Karpas-422 (cell line): Measurements from ENCODE around the gene SIAH2. TPM values are rescaled to one million over a fixed set of nuclear protein-coding genes. Genes with fewer than 3 reads are reported as not detected.
A peak's percentile ranks its signal among the peaks of the same experiment; 100 is the strongest.
"Not testable (repeated sequence)": the region's sequence is repeated elsewhere in the genome, so short reads cannot be mapped to it uniquely, and the experiment has no call there.

ENCODE experiments used
- DNase-seq: peaks from one replicate; pipeline ENCODE4 v3.0.0-alpha.2; 2015
- H2AFZ ChIP-seq: fragments of 200-600 bp; sonication (generic); 2 replicates; pipeline ENCODE4 v1.6.1; 2014; ENCODE audit warnings: antibody characterized with exemption, low read length, mixed read lengths
- H3K27ac ChIP-seq: fragments of 200-600 bp; sonication (generic); 2 replicates; pipeline ENCODE4 v1.5.1; 2014; ENCODE audit warnings: mild to moderate bottlenecking, low read length, moderate library complexity
- H3K27me3 ChIP-seq: fragments of 200-600 bp; sonication (generic); 2 replicates; pipeline ENCODE4 v1.6.1; 2014; ENCODE audit warnings: low read length, mixed read lengths
- H3K36me3 ChIP-seq: fragments of 200-600 bp; sonication (generic); 2 replicates; pipeline ENCODE4 v1.6.1; 2014; ENCODE audit warnings: low read length, mixed read lengths; ENCODE audit not compliant: insufficient read depth
- H3K4me1 ChIP-seq: fragments of 200-600 bp; sonication (generic); 2 replicates; pipeline ENCODE4 v1.6.1; 2014; ENCODE audit warnings: mild to moderate bottlenecking, low read length, mixed read lengths
- H3K4me2 ChIP-seq: fragments of 200-600 bp; sonication (generic); 2 replicates; pipeline ENCODE4 v1.6.1; 2014; ENCODE audit warnings: low read length, low read depth, mild to moderate bottlenecking; ENCODE audit not compliant: poor library complexity, severe bottlenecking
- H3K4me3 ChIP-seq: fragments of 200-600 bp; sonication (generic); 2 replicates; pipeline ENCODE4 v1.5.1; 2014; ENCODE audit warnings: mild to moderate bottlenecking, antibody characterized with exemption, low read length, mixed read lengths
- H3K79me2 ChIP-seq: fragments of 200-600 bp; sonication (generic); 2 replicates; pipeline ENCODE4 v1.6.1; 2014; ENCODE audit warnings: mild to moderate bottlenecking, low read length, mixed read lengths
- H3K9ac ChIP-seq: fragments of 200-600 bp; sonication (generic); 2 replicates; pipeline ENCODE4 v1.6.0; 2014; ENCODE audit warnings: low read length
- H3K9me2 ChIP-seq: fragments of 200-600 bp; sonication (generic), shearing (Covaris generic); replicated peaks from 2 replicates; pipeline ENCODE4 v1.6.0; 2014; ENCODE audit warnings: mild to moderate bottlenecking, low read length, moderate library complexity; ENCODE audit not compliant: insufficient read depth
- H3K9me3 ChIP-seq: fragments of 300-700, 200-600 bp; sonication (generic); 2 replicates; pipeline ENCODE4 v1.6.1; 2014; ENCODE audit warnings: low read length, mixed read lengths
- H4K20me1 ChIP-seq: fragments of 200-600 bp; sonication (generic); 2 replicates; pipeline ENCODE4 v1.6.1; 2014; ENCODE audit warnings: mild to moderate bottlenecking, antibody characterized with exemption, low read length, low read depth; ENCODE audit not compliant: insufficient read depth
- total RNA-seq: library from RNA; depleted of rRNA; stranded (reverse); fragments of >200 nt; shearing (Covaris generic); gene quantifications from 2 replicates; pipeline ENCODE4 v1.2.3, GENCODE V29; 2014; ENCODE audit warnings: low replicate concordance

Gene SIAH2
- total RNA-seq, 1 experiment from 2014 or later = 160 TPM

DNA sequence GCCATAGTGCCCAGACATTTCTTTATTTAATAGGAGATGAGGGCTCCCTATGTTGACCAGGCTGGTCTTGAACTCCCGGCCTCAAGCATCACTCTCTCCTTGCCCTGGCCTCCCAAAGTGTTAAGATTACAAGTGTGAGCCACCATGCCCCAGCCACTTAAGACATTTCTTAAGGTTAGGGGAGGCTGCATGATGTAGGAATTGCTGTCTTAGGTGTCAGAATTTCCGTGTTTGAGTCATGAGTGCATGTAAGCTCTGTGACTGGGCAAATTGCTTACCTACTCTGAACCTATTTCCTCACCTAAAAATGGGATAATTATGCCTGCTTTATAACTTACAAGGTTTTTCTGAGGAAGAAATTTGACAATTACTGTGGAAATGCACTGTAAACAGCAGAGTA lies 34.2 kb upstream of the SIAH2 start:
- no peaks in the 10 kb centered on the region for H3K9me3 ChIP-seq
- H3K27ac ChIP-seq = no peak overlapping the region
- peaks cover 16% of the 10 kb centered on the region for H3K4me1 ChIP-seq
- no peaks in the 10 kb centered on the region for H3K27me3 ChIP-seq
- H3K4me3 ChIP-seq = no peak overlapping the region
- no peaks in the 10 kb centered on the region for H3K36me3 ChIP-seq
- H2AFZ ChIP-seq = no peak overlapping the region
- H4K20me1 ChIP-seq = no peaks in the 10 kb centered on the region
- no peak overlapping the region for H3K4me2 ChIP-seq
- no peak overlapping the region for H3K9ac ChIP-seq
- DNase-seq = no peak
- H3K9me2 ChIP-seq = no peaks in the 10 kb centered on the region
- H3K79me2 ChIP-seq = no peaks in the 10 kb centered on the region

DNA sequence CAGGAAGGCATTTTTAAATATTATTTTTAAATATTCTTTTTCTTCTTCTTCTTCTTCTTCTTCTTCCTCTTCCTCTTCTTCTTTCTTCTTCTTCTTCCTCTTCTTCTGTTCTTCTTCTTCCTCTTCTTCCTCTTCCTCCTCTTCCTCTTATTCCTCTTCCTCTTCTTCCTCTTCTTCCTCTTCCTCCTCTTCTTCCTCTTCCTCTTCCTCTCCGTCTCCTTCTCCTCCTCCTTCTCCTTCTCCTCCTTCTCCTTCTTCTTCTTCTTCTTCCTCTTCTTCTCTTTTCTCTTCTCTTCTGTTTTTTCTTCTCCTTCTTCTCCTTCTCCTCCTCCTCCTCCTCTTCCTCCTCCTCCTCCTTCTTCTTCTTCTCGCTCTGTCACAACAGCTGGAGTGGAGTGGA lies 33.6 kb upstream of the SIAH2 start:
- H2AFZ ChIP-seq, H3K27ac ChIP-seq, H3K79me2 ChIP-seq, H3K4me3 ChIP-seq, H3K9ac ChIP-seq, DNase-seq, H3K9me3 ChIP-seq, H4K20me1 ChIP-seq, H3K36me3 ChIP-seq, H3K9me2 ChIP-seq, H3K4me2 ChIP-seq, H3K27me3 ChIP-seq: not testable (repeated sequence)
- H3K4me1 ChIP-seq = peaks cover 16% of the 10 kb centered on the region

DNA sequence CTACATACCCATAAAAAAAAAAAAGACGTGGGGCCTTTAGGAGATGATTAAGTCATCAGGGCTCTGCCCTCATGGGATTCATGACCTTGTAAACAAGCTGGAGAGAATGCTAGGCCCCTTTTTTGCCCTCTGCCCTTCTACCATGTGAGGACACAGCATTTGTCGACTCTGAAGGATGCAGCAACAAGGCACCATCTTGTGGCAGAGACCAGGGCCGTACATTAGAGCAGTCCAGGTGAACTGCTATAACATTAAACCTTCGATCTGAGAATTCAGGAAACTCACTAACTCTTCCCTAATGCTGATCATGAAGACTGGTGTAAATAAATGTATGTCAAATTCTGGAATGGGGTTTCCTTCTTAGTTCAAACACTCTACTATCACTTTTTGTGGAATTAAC lies 30.7 kb upstream of the SIAH2 start:
- H3K4me2 ChIP-seq = no peak overlapping the region
- no peak overlapping the region for H3K27ac ChIP-seq
- H2AFZ ChIP-seq = peak overlapping the region; percentile 42; the same call in 1 of the 2 replicates
- no peaks in the 10 kb centered on the region for H3K79me2 ChIP-seq
- no peak overlapping the region for H3K4me3 ChIP-seq
- no peak overlapping the region for H3K9ac ChIP-seq
- peaks cover 16% of the 10 kb centered on the region for H3K4me1 ChIP-seq
- H3K27me3 ChIP-seq = no peaks in the 10 kb centered on the region
- H3K36me3 ChIP-seq = no peaks in the 10 kb centered on the region
- DNase-seq = no peak
- no peaks in the 10 kb centered on the region for H3K9me2 ChIP-seq
- H3K9me3 ChIP-seq = no peaks in the 10 kb centered on the region
- no peaks in the 10 kb centered on the region for H4K20me1 ChIP-seq

- Histone ChIP-seq H3K27ac (no peak overlapping the region), H3K36me3 (no peaks in the 10 kb centered on the region), H3K9ac (no peak overlapping the region), H4K20me1 (no peaks in the 10 kb centered on the region), H3K27me3 (no peaks in the 10 kb centered on the region), H3K4me1 (peaks cover 11% of the 10 kb centered on the region), H3K4me2 (no peak overlapping the region), H3K4me3 (no peak overlapping the region), H3K9me3 (no peaks in the 10 kb centered on the region), H2AFZ (no peak overlapping the region), H3K79me2 (no peaks in the 10 kb centered on the region), H3K9me2 (no peaks in the 10 kb centered on the region)
- DNase-seq = no peak
Measured at GRCh38 chr3:150790629-150791028, 27.7 kb upstream of the SIAH2 start.

DNA sequence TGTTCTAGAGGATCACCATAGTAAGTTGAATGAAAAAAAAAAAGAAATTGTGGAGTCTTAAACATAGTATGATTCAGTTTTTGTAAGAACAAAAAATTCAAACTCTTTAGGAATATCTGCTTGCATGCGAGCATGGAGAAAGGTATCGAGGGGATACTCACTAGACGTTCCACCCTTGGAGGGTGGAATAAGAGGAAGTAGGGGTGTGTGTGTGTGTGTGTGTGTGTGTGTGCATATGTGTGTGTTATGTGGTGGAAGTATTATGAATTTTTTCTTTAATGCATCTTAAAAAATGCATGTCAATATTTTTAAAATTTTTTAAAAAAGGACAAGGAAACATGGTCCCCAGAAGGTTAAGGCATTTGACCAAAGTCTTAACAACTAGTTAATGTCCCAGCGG lies 26.5 kb upstream of the SIAH2 start:
- no peaks in the 10 kb centered on the region for H3K79me2 ChIP-seq
- DNase-seq = no peak
- H3K4me3 ChIP-seq = no peak overlapping the region
- H3K9me3 ChIP-seq = no peaks in the 10 kb centered on the region
- H3K9ac ChIP-seq = no peak overlapping the region
- H3K4me1 ChIP-seq = peaks cover 11% of the 10 kb centered on the region
- H3K4me2 ChIP-seq = no peak overlapping the region
- no peak overlapping the region for H2AFZ ChIP-seq
- no peaks in the 10 kb centered on the region for H3K36me3 ChIP-seq
- H4K20me1 ChIP-seq = no peaks in the 10 kb centered on the region
- no peaks in the 10 kb centered on the region for H3K9me2 ChIP-seq
- H3K27me3 ChIP-seq = no peaks in the 10 kb centered on the region
- H3K27ac ChIP-seq = no peak overlapping the region

GRCh38 chr3:150787741-150788370 lies 24.9 kb upstream of the SIAH2 start:
- Histone ChIP-seq H3K27ac (no peak overlapping the region), H3K9me2 (no peaks in the 10 kb centered on the region), H3K4me1 (peaks cover 7% of the 10 kb centered on the region), H3K27me3 (no peaks in the 10 kb centered on the region), H3K36me3 (no peaks in the 10 kb centered on the region), H4K20me1 (no peaks in the 10 kb centered on the region), H3K4me3 (no peak overlapping the region), H2AFZ (no peak overlapping the region; the same call in 1 of the 2 replicates), H3K4me2 (no peak overlapping the region), H3K9me3 (no peaks in the 10 kb centered on the region), H3K79me2 (no peaks in the 10 kb centered on the region), H3K9ac (no peak overlapping the region)
- DNase-seq = peak; percentile 91

DNA sequence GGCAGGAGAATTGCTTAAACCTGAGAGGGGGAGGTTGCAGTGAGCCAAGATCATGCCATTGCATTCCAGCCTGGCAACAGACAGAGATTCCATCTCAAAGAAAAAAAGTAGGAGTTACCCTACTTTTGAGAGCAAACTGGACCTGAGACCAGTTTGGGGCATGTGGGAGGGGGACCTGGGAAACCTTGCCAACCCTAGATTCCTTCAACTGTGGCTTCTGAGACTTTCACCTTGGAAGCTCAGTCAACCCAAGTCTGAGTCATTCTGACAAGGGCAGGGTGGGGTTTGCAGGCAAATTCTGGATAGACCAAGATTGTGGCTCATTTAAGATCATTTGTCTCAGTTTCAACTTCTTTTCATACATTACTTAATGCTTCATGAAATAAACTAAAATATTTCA lies 23.8 kb upstream of the SIAH2 start:
- Histone ChIP-seq H3K4me1 (peaks cover 7% of the 10 kb centered on the region), H3K9ac (no peak overlapping the region), H4K20me1 (no peaks in the 10 kb centered on the region), H3K27ac (no peak overlapping the region), H3K79me2 (no peaks in the 10 kb centered on the region), H3K9me2 (no peaks in the 10 kb centered on the region), H3K27me3 (no peaks in the 10 kb centered on the region), H3K36me3 (no peaks in the 10 kb centered on the region), H3K9me3 (no peaks in the 10 kb centered on the region), H3K4me2 (no peak overlapping the region), H3K4me3 (no peak overlapping the region), H2AFZ (no peak overlapping the region)
- DNase-seq = no peak

DNA sequence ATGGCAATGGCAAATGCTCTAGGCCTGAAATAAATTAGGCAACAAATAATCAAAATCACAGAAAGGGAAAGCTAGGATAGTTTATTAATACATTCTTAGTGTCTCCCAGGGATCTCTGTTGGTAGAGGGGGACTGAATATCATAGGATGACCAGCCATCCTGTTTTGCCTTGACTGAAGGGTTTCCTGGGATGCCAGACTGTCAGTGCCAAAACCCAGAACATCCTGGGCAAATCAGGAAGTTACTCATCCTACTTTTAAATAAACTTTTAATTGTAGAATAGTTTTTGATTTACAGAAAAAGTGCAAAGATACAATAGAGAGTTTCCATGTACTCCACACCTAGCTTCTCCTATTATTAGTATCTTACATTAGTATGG lies 21.8 kb upstream of the SIAH2 start:
- Histone ChIP-seq H3K27ac (no peak overlapping the region), H3K9ac (no peak overlapping the region), H3K79me2 (no peaks in the 10 kb centered on the region), H3K27me3 (no peaks in the 10 kb centered on the region), H3K36me3 (no peaks in the 10 kb centered on the region), H3K4me2 (no peak overlapping the region), H3K9me2 (no peaks in the 10 kb centered on the region), H4K20me1 (no peaks in the 10 kb centered on the region), H3K4me3 (no peak overlapping the region), H2AFZ (no peak overlapping the region), H3K4me1 (peaks cover 7% of the 10 kb centered on the region), H3K9me3 (no peaks in the 10 kb centered on the region)
- no peak for DNase-seq
